Testis (tissue), 2 donors: ENCODE results near the gene GRHL3.

ENCODE experiments used
- POLR2A ChIP-seq: fragments of 450-650 bp; IDR thresholded peaks from one replicate; pipeline ENCODE4 v1.6.1; 2017; ENCODE audit warnings: antibody characterized with exemption, mild to moderate bottlenecking, moderate library complexity
- TF ChIP-seq, protein P1 (sequence below), 3 experiments: fragments of 450-650 bp in 2 of 3; fragments of 200-600 bp in 1 of 3; sonication (generic) in 1 of 3; IDR thresholded peaks; one replicate each; pipeline ENCODE4 v1.5.1; 2016 to 2019; ENCODE audit warnings: antibody characterized with exemption in 3 of 3, mild to moderate bottlenecking in 2 of 3, moderate library complexity in 1 of 3

DNA sequence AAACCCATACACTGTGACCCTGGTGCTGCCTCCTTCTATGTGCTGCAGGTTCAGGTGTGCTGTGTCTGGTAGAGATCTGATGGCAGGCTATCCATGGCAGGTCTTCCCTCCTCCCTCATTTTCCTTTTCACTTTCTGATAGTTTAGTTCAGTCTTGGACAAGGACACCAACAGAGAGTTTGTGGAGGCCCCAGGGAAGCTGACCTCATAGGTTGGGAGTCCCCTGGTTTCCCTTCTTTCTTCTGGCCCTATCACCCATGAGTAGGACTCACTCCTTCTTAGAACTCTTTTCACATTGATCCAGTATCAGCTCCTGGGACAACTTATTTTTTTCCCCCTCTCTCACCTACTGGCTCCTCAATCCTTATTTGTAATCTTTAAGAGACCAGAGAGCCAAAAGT is 8.3 kb downstream of the GRHL3 start:
- TF ChIP-seq, protein P1, sequence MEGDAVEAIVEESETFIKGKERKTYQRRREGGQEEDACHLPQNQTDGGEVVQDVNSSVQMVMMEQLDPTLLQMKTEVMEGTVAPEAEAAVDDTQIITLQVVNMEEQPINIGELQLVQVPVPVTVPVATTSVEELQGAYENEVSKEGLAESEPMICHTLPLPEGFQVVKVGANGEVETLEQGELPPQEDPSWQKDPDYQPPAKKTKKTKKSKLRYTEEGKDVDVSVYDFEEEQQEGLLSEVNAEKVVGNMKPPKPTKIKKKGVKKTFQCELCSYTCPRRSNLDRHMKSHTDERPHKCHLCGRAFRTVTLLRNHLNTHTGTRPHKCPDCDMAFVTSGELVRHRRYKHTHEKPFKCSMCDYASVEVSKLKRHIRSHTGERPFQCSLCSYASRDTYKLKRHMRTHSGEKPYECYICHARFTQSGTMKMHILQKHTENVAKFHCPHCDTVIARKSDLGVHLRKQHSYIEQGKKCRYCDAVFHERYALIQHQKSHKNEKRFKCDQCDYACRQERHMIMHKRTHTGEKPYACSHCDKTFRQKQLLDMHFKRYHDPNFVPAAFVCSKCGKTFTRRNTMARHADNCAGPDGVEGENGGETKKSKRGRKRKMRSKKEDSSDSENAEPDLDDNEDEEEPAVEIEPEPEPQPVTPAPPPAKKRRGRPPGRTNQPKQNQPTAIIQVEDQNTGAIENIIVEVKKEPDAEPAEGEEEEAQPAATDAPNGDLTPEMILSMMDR (IDR thresholded peaks at IDR 0.05): no peak
- no peak for TF ChIP-seq POLR2A
